HEK293 (cell line): ENCODE measurements around the gene KIF4A.

Experiments used
- CTCF ChIA-PET: fragments of 350-600 bp; formaldehyde crosslinking; extraction: SDS; loops from one replicate; lab custom pipeline; 2021; ENCODE audit warnings: antibody characterized with exemption; lab: Yijun Ruan, JAX
- POLR2A ChIA-PET: fragments of 300-600 bp; formaldehyde crosslinking; extraction: SDS; loops from one replicate; lab custom pipeline; 2020; ENCODE audit warnings: antibody characterized with exemption, inconsistent platforms; lab: Yijun Ruan, JAX
- H3K27ac ChIP-seq: fragments of 200-500 bp; sonication (Bioruptor generic); 2 replicates; pipeline ENCODE4 v1.5.1; 2014; ENCODE audit warnings: low read depth, low read length, control low read depth, inconsistent platforms; ENCODE audit errors: extremely low read depth
- H3K36me3 ChIP-seq, 2 experiments: fragments of 200-500 bp in 1 of 2; sonication (Bioruptor generic) in 1 of 2; 1 replicate in 1 of 2; 2 replicates in 1 of 2; pipeline ENCODE4 v1.5.1; 2014 to 2017; ENCODE audit warnings: inconsistent platforms in 2 of 2, low read length in 2 of 2; ENCODE audit not compliant: control insufficient read depth in 2 of 2, insufficient read depth in 1 of 2
- H3K4me1 ChIP-seq: fragments of 200-500 bp; sonication (Bioruptor generic); 2 replicates; pipeline ENCODE4 v1.5.1; 2014; ENCODE audit warnings: mild to moderate bottlenecking, low read length, inconsistent platforms; ENCODE audit not compliant: control insufficient read depth, insufficient read depth
- H3K4me3 ChIP-seq: 2 replicates; pipeline ENCODE4 v1.5.1; 2011; ENCODE audit warnings: low read depth, mild to moderate bottlenecking, control low read depth, low read length, moderate library complexity
- H3K9me3 ChIP-seq: fragments of 200-500 bp; sonication (Bioruptor generic); 2 replicates; pipeline ENCODE4 v1.5.1; 2014; ENCODE audit warnings: low read depth, low read length, inconsistent platforms; ENCODE audit not compliant: control insufficient read depth, insufficient read depth
- FEZF1 ChIP-seq: fragments of 450-650 bp; formaldehyde crosslinking; IDR thresholded peaks from 2 replicates; pipeline ENCODE4 v1.5.1; 2016; ENCODE audit warnings: missing biosample characterization, missing genetic modification characterization
- GFI1B ChIP-seq: fragments of 450-650 bp; formaldehyde crosslinking; IDR thresholded peaks from 2 replicates; pipeline ENCODE4 v1.5.1; 2016; ENCODE audit warnings: missing biosample characterization, missing genetic modification characterization
- MZF1 ChIP-seq: fragments of 450-650 bp; formaldehyde crosslinking; IDR thresholded peaks from 2 replicates; pipeline ENCODE4 v1.5.1; 2017; ENCODE audit warnings: missing biosample characterization, missing genetic modification characterization, borderline replicate concordance
- TSHZ1 ChIP-seq: fragments of 450-650 bp; formaldehyde crosslinking; IDR thresholded peaks from 2 replicates; pipeline ENCODE4 v1.5.1; 2016; ENCODE audit warnings: missing biosample characterization, missing genetic modification characterization, borderline replicate concordance
- ZBTB10 ChIP-seq: fragments of 450-650 bp; formaldehyde crosslinking; IDR thresholded peaks from 2 replicates; pipeline ENCODE4 v1.5.1; 2016; ENCODE audit warnings: missing biosample characterization, missing genetic modification characterization
- ZBTB21 ChIP-seq: fragments of 450-650 bp; formaldehyde crosslinking; IDR thresholded peaks from 2 replicates; pipeline ENCODE4 v1.5.1; 2017; ENCODE audit warnings: missing biosample characterization, missing genetic modification characterization
- ZIC2 ChIP-seq: fragments of 450-650 bp; formaldehyde crosslinking; IDR thresholded peaks from 2 replicates; pipeline ENCODE4 v1.5.1; 2016; ENCODE audit warnings: missing biosample characterization, missing genetic modification characterization
- ZNF112 ChIP-seq: fragments of 450-650 bp; formaldehyde crosslinking; IDR thresholded peaks from 2 replicates; pipeline ENCODE4 v1.5.0; 2017; ENCODE audit warnings: missing biosample characterization, missing genetic modification characterization
- ZNF677 ChIP-seq: fragments of 450-650 bp; IDR thresholded peaks from 2 replicates; pipeline ENCODE4 v1.5.0; 2018; ENCODE audit warnings: missing biosample characterization, mild to moderate bottlenecking, missing genetic modification characterization, moderate library complexity
- ZNF843 ChIP-seq: fragments of 450-650 bp; formaldehyde crosslinking; IDR thresholded peaks from 2 replicates; pipeline ENCODE4 v1.5.1; 2016; ENCODE audit warnings: missing biosample characterization, missing genetic modification characterization
- TF ChIP-seq, protein P1 (sequence below): fragments of 450-650 bp; formaldehyde crosslinking; IDR thresholded peaks from 2 replicates; pipeline ENCODE4 v1.5.1; 2016; ENCODE audit warnings: missing biosample characterization, missing genetic modification characterization
- TF ChIP-seq, protein P2 (sequence below): fragments of 450-650 bp; formaldehyde crosslinking; IDR thresholded peaks from 2 replicates; pipeline ENCODE4 v1.5.1; 2016; ENCODE audit warnings: missing biosample characterization, missing genetic modification characterization
- TF ChIP-seq, protein P3 (sequence below): fragments of 450-650 bp; formaldehyde crosslinking; IDR thresholded peaks from 2 replicates; pipeline ENCODE4 v1.5.1; 2016; ENCODE audit warnings: missing biosample characterization, missing genetic modification characterization

The KIF4A gene

DNA sequence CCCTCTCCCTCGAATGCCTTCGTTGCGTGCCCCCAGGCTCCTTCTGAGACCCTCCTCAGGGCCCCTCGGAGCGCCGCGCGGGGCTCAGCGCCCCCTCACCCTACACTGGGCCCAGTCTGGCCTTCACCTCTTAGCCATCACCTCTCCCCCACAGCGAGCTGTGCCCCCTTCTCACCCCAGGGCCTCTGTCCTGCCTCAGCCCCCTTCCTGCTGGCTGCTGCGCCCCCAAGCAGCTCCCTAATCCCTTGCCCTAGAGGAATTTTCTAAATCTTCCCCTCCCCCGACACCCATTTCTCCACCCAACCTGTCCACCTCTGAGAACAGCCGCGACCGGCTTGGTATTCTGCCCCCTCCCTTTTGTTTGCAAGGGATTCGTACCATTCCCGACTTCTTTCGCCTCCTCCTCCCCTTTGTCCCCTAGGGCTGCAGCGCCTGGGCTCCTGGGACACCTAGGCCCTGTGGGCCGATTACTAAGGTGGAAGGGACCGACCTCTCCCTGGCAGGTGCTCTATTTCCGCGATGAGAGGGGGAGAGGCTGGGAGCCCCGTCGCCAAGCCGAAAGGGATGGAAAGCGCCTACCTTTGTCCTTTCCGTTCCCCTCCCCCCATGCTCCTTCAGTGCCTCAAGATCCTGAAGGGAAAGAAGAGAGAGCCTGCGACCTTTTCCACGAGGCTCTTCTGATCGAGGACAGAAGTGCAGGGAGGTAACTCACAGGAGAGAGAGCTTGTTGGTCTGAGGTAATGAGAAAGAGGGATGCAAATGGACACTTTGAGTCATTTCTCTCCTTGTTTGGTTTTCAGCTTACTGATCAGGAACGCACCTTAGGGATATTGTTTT is 165.7 kb downstream of the KIF4A start (continued):
- TF ChIP-seq, protein P1, sequence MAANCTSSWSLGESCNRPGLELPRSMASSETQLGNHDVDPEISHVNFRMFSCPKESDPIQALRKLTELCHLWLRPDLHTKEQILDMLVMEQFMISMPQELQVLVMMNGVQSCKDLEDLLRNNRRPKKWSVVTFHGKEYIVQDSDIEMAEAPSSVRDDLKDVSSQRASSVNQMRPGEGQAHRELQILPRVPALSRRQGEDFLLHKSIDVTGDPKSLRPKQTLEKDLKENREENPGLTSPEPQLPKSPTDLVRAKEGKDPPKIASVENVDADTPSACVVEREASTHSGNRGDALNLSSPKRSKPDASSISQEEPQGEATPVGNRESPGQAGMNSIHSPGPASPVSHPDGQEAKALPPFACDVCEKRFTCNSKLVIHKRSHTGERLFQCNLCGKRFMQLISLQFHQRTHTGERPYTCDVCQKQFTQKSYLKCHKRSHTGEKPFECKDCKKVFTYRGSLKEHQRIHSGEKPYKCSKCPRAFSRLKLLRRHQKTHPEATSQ (tag by site-specific recombination): 0 out of 2 replicates have a peak, but pooled peaks have one; percentile 75
- TF ChIP-seq ZNF112: no peak
- no peak for TF ChIP-seq ZBTB21 (tag by site-specific recombination)
- no peak for TF ChIP-seq TSHZ1 (tag by site-specific recombination)
- no peak for TF ChIP-seq GFI1B (tag by site-specific recombination)
- no peak for TF ChIP-seq ZNF843 (tag by site-specific recombination)
- TF ChIP-seq, protein P2, sequence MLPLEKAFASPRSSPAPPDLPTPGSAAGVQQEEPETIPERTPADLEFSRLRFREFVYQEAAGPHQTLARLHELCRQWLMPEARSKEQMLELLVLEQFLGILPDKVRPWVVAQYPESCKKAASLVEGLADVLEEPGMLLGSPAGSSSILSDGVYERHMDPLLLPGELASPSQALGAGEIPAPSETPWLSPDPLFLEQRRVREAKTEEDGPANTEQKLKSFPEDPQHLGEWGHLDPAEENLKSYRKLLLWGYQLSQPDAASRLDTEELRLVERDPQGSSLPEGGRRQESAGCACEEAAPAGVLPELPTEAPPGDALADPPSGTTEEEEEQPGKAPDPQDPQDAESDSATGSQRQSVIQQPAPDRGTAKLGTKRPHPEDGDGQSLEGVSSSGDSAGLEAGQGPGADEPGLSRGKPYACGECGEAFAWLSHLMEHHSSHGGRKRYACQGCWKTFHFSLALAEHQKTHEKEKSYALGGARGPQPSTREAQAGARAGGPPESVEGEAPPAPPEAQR (tag by site-specific recombination): no peak
- no peak for TF ChIP-seq ZNF677
- peak; percentile 6; the same call in 1 of the 2 replicates for TF ChIP-seq ZIC2 (tag by site-specific recombination)
- TF ChIP-seq ZBTB10: peak; percentile 81
- TF ChIP-seq, protein P3, sequence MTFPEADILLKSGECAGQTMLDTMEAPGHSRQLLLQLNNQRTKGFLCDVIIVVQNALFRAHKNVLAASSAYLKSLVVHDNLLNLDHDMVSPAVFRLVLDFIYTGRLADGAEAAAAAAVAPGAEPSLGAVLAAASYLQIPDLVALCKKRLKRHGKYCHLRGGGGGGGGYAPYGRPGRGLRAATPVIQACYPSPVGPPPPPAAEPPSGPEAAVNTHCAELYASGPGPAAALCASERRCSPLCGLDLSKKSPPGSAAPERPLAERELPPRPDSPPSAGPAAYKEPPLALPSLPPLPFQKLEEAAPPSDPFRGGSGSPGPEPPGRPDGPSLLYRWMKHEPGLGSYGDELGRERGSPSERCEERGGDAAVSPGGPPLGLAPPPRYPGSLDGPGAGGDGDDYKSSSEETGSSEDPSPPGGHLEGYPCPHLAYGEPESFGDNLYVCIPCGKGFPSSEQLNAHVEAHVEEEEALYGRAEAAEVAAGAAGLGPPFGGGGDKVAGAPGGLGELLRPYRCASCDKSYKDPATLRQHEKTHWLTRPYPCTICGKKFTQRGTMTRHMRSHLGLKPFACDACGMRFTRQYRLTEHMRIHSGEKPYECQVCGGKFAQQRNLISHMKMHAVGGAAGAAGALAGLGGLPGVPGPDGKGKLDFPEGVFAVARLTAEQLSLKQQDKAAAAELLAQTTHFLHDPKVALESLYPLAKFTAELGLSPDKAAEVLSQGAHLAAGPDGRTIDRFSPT (tag by site-specific recombination): no peak
- TF ChIP-seq, all 188 proteins: peak for 18

DNA sequence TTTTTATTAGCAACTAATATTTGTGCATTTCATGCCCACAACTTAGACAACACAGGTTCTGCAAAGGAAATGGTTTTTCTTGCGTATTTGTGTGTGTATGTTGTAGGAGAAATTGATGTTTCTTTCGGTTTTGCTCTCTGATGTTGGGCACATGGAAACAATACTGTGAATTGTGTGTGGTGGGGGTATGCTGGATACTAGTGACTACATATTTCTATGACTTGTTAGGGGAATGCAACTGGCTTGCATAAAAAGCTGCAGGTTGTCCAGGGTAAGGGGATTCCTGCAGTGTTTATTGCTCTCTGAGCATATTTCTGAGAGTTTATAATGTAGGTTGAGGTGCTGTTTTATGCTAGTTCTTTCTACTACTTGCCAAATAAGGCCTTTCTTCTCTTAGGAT is 166.4 kb downstream of the KIF4A start:
- POLR2A ChIA-PET: interaction anchor here (0.9 kb wide), 1 partner anchor 8 kb away, joined by 3 read pairs; no protein-coding TSS in a partner anchor
- Histone ChIP-seq H3K9me3 (no peaks in the 10 kb centered on the region), H3K27ac (no peak overlapping the region; the same call in 1 of the 2 replicates), H3K36me3 (peaks cover 9 to 26% of the 10 kb centered on the region in 2 experiments; a peak in 2 of 3 replicates)
- CTCF ChIA-PET: interaction anchor here (0.6 to 7.8 kb wide), 6 partner anchors 21 to 209 kb away, joined by 3 to 48 read pairs (median 5); no protein-coding TSS in a partner anchor
- TF ChIP-seq MZF1 (tag by site-specific recombination): peak; percentile 94; the same call in 1 of the 2 replicates
- TF ChIP-seq FEZF1 (tag by site-specific recombination): no peak
- TF ChIP-seq, all 188 proteins: peak for 1
- no peaks in the 10 kb centered on the region; the same call in 1 of the 2 replicates for H3K4me1 ChIP-seq
- H3K4me3 ChIP-seq: peak overlapping the region; percentile 56
